NCI-H2107 treated with DMSO at 0.1 percent for 48 hours (cell line): ENCODE results near the gene NACAD.
A peak's percentile ranks its signal among the peaks of the same experiment; 100 is the strongest.
"Not testable (repeated sequence)": the region's sequence is repeated elsewhere in the genome, so short reads cannot be mapped to it uniquely, and the experiment has no call there.

Source experiments
- DNase-seq: peaks from one replicate; lab custom pipeline; 2025; ENCODE audit not compliant: unreplicated experiment; lab: John Stamatoyannopoulos, UW

The NACAD gene

GRCh38 chr7:45060295-45060694 is 28.5 kb downstream of the NACAD start:
- DNase-seq: no peak

DNA sequence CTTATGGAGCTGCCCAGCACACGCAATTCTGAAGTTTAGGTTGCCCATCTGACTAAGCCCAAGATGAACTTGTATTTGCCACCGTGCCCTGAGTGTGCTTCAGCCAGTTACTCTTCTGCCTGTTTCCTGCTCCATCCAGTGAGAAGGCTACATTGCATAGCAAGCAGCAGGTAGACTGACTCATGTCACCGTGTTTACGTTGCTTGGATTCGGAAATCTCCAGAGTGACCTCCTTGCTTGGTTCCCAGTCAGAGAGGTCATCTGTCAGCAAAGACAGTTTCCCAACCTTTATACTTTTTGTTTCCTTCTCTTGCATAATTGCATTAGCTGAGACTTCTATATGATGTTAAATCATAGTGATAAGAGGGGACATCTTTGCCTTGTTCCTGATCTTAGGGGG is 30.9 kb downstream of the NACAD start:
- DNase-seq: no peak

DNA sequence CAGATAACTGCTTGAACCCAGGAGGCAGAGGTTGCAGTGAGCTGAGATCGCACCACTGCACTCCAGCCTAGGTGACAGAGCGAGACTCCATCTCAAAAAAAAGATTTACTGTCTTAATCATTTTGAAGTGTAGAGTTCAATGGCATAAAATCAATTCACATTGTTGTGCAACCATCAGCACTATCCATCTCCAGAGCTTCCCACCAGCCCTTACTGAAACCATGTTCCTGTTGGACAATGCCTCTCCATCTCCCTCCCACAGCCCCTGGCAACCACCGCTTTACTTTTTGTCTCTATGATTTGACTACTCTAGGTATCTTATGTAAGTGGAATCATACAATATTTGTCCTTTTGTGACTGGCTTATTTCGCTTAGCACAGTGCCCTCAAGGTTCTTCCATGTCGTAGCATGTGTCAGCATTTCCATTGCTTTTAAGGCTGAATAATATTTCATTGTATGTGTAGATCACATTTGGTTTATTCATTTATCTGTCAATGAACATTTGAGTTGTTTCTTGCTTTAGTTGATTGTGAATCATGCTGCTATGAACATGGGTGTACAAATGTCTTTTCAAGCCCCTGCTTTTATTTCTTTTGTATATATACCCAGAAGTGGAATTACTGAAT is 33.1 kb downstream of the NACAD start:
- no peak for DNase-seq

GRCh38 chr7:45055016-45055415 is 33.8 kb downstream of the NACAD start:
- DNase-seq: no peak

DNA sequence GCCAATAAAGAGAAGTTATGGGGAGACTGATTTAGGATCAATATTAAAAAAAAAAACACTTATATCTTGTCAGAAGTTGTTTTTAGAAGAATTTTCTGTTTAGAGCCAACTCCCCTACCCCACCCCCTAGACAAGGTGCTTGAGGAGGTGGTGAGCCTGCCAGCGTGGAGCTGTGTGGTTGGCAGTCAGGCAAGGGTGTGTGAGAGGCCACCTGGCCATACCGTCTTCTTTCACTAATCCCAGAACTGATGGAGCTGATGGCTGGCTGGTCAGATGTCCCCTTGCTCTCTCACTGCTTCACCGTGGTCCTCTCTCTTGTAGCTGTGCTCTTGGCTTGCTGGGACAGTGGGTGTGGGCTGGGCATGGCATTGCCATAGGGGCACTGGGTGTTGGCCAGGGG is 34.3 kb downstream of the NACAD start:
- DNase-seq: no peak

- no peak for DNase-seq
Observed at GRCh38 chr7:45053941-45054340, 34.8 kb downstream of the NACAD start.

DNA sequence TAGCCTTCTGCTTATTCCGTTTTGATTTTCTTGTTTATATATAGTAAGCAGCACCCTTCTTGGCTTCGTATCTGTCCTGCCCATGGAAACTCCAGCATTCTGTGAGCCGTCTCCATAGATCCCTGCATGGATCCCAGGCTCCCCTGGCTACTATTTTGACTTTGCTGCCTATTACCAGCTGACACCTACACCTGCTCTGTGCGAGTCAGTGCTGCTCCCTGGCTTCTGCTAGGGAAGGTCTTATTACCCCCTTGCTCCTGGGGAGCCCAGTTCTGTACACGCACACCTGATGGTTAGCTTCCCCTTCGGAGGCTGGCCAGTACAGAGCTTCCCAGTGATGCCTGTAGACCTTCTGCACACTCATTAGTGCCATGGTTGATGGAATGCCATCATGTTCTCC is 35.4 kb downstream of the NACAD start:
- no peak for DNase-seq

- DNase-seq: peak; percentile 27
Observed at GRCh38 chr7:45052011-45052410, 36.8 kb downstream of the NACAD start.

- DNase-seq: no peak
Observed at GRCh38 chr7:45050198-45050597, 38.6 kb downstream of the NACAD start.

DNA sequence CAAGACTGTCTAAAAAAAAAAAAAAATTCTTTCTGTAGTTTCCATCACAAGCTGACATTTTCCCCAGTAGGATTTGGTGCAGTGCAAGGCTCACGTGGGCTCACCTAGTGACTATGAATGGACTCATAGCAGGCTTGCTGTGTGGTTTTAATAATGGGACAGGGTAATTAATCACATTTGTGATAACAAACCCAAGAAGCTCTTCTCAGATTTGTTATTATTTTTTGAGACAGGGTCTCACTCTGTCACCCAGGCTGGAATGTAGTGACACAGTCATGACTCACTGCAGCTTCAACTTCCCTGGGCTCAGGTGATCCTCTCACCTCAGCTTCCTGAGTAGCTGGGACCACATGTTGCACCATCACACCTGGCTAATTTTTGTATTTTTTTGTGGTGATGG is 40.0 kb downstream of the NACAD start:
- DNase-seq: no peak

- no peak for DNase-seq
Observed at GRCh38 chr7:45044338-45044737, 44.4 kb downstream of the NACAD start.

- DNase-seq: no peak
Observed at GRCh38 chr7:45039106-45039505, 49.7 kb downstream of the NACAD start.

- no peak for DNase-seq
Observed at GRCh38 chr7:45037876-45038275, 50.9 kb downstream of the NACAD start.

DNA sequence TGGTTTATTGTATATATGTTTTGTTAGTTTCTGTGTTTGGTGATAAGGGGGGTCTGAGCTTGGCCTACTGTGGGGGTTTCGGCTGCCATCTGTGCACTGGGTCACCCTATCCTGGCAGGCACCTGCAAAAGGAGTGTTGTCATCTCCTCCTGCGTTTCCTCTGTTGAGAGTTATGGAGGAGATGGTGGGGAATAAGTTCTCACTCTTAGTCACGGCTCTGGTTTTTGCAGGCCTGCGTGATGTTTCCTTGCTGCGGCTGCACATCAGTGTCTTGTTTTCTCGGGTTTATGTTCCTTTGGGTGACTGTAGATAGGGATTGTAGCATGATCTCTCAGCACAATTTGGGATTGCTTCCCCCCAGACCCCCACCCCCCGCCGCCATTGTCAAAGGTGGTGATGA is 52.0 kb downstream of the NACAD start:
- DNase-seq: no peak

GRCh38 chr7:45036317-45036716 is 52.5 kb downstream of the NACAD start:
- no peak for DNase-seq

DNA sequence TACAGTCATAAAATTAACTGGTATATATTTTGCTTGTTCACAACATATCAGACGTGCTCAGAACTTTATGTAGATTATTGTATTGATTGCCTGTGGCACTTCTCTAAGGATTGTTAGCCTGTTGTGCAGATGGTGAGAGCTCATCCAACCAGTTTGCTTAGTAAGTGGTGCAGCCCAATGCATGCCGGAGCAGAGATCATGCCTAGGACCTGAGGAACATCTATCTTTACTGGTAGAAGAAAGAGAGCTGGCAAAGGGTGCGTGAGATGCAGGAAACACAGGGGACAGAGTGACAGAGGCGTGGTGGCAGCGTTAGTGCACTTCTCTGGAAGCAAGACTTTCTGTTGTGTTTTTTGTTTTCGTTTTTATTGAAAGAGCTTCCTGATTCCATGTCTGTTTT is 52.9 kb downstream of the NACAD start:
- no peak for DNase-seq

- DNase-seq: no peak
Observed at GRCh38 chr7:45035371-45035770, 53.4 kb downstream of the NACAD start.

DNA sequence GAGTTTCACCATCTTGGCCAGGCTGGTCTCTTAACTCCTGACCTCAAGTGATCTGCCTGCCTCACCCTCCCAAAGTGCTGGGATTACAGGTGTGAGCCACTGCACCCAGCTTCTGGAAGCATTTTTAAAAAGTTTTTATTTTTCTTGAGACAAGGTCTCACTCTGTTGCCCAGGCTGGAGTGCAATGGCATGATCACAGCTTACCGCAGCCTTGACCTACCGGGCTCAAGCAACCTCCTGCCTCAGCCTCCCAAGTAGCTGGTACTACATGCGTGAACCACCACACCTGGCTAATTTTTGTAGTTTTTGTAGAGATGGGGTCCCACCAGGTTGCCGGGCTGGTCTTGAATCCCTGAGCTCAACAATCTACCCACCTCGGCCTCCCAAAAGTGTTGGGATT is 54.1 kb downstream of the NACAD start:
- DNase-seq: not testable (repeated sequence)

GRCh38 chr7:45033931-45034290 is 54.9 kb downstream of the NACAD start:
- DNase-seq: no peak

DNA sequence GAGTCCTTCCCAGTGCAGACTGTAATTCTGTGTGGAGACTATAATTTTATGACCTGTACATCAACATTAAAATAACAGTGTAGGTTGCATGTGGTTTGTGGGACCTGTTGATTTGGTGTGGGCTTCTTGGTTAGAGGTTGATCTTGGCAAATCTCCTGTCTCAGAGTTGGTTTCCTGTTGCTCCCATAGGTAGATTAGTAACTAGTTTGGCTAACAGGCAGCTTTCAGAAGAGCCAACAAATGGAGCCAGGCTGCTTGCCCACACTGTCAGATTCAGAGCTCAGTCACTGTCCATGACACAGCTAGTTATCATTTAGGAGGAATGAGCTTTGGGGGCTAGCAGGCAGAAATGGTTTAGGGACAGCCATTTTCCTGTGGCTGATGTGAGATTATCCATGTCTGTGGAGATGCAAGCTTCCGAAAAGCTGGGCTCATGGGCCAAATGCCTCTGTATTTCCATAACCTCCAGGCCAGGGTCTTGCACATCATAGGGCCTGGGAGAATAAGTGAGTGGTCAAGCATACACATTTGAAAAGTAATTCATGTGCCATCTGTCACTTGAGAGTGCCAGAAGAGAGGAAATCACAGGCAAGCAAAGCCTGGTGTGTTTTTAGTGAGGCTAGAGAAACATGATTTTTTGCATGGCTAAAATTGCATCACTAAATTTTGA is 55.4 kb downstream of the NACAD start:
- DNase-seq: no peak

DNA sequence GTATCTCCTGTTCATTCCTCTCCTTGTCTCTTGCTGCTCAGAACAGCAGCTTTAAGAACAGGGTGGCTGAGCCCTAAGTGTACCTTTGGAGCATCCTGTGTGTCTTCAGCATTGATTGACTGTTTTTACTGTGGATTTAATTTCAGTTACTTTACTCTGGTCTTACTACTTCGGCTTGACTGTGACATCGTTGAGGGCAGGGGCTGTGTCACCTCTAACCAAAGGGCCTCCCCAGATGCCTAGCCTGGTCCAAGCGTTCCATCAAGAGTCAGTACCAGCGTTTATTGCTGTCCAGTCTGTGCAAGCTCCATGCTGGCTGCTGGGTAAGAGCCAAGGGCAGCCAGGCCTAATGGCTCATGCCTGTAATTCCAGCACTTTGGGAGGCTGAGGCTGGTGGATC is 56.3 kb downstream of the NACAD start:
- no peak for DNase-seq

- DNase-seq: peak; percentile 10
Observed at GRCh38 chr7:45031829-45032228, 56.9 kb downstream of the NACAD start.
